A673 (cell line): ENCODE results near the gene AGMO. TPM values are rescaled to one million over a fixed set of nuclear protein-coding genes. Genes with fewer than 3 reads are reported as not detected.

ENCODE experiments used
- BruUV-seq: library from RNA; stranded (reverse); fragments of 400-500 nt; replicated peaks from 2 replicates; lab custom pipeline; 2021; lab: Mats Ljungman, UMichigan
- CTCF ChIA-PET: fragments of 300-600 bp; sonication (Branson Sonifier 250); formaldehyde crosslinking; loops from one replicate; lab custom pipeline; 2022; ENCODE audit warnings: antibody characterized with exemption; lab: Charles Lee
- POLR2A ChIA-PET: fragments of 300-600 bp; sonication (Branson Sonifier 250); formaldehyde crosslinking; loops from one replicate; lab custom pipeline; 2022; ENCODE audit warnings: antibody characterized with exemption; ENCODE audit not compliant: low non-redundant PET; lab: Charles Lee
- DNase-seq: peaks from one replicate; pipeline ENCODE4 v3.0.0-alpha.2; 2015; ENCODE audit warnings: low spot score
- H3K27ac ChIP-seq: fragments of 200-600 bp; sonication (generic); 2 replicates; pipeline ENCODE4 v1.5.1; 2016; ENCODE audit warnings: mixed run types, low read depth, mild to moderate bottlenecking, mixed read lengths, antibody characterized with exemption, low read length; ENCODE audit not compliant: poor library complexity, severe bottlenecking
- H3K27me3 ChIP-seq: fragments of 200-600 bp; sonication (generic); replicated peaks from 2 replicates; pipeline ENCODE4 v1.6.1; 2017; ENCODE audit warnings: mixed run types, low read depth, mild to moderate bottlenecking, mixed read lengths, antibody characterized with exemption, low read length; ENCODE audit not compliant: insufficient read depth, poor library complexity
- H3K36me3 ChIP-seq: fragments of 200-600 bp; sonication (generic); 2 replicates; pipeline ENCODE4 v1.6.1; 2016; ENCODE audit warnings: mixed run types, mild to moderate bottlenecking, mixed read lengths, antibody characterized with exemption, low read length; ENCODE audit not compliant: insufficient read depth, poor library complexity, severe bottlenecking
- H3K4me1 ChIP-seq: fragments of 200-600 bp; sonication (generic); 2 replicates; pipeline ENCODE4 v1.6.1; 2017; ENCODE audit warnings: mixed run types, mild to moderate bottlenecking, mixed read lengths, antibody characterized with exemption, low read length; ENCODE audit not compliant: insufficient read depth, poor library complexity, severe bottlenecking
- H3K4me3 ChIP-seq: fragments of 200-600 bp; sonication (generic); 2 replicates; pipeline ENCODE4 v1.5.1; 2016; ENCODE audit warnings: low read depth, mixed run types, mild to moderate bottlenecking, mixed read lengths, low read length; ENCODE audit not compliant: poor library complexity, severe bottlenecking
- H3K9me3 ChIP-seq: fragments of 200-600 bp; sonication (generic); 2 replicates; pipeline ENCODE4 v1.6.1; 2016; ENCODE audit warnings: mixed run types, low read depth, mild to moderate bottlenecking, mixed read lengths, antibody characterized with exemption, low read length; ENCODE audit not compliant: poor library complexity, severe bottlenecking
- EZH2 ChIP-seq: fragments of 200-600 bp; sonication (generic); IDR thresholded peaks from 2 replicates; pipeline ENCODE4 v1.6.1; 2017; ENCODE audit warnings: borderline replicate concordance, low read depth, mild to moderate bottlenecking, mixed read lengths, antibody characterized with exemption, low read length; ENCODE audit not compliant: poor library complexity, severe bottlenecking
- intact Hi-C: fragments of 100-400 bp; cut with micrococcal nuclease; formaldehyde crosslinking; loops from one replicate; pipeline ENCODE4 v1.10.0; 2022; ENCODE audit not compliant: unreplicated experiment
- total RNA-seq: library from RNA; stranded (reverse); gene quantifications from 2 replicates; pipeline ENCODE4 v1.2.3, GENCODE V29; 2021
- TF ChIP-seq, protein P1 (sequence below): fragments of 300-800, 200-600 bp; sonication (generic); conservative IDR thresholded peaks from 2 replicates; pipeline ENCODE4 v1.5.1; 2017; ENCODE audit warnings: low read depth, mild to moderate bottlenecking, antibody characterized with exemption, low read length, moderate library complexity, mixed read lengths

Gene AGMO
- total RNA-seq, 1 experiment from 2014 or later: not detected

DNA sequence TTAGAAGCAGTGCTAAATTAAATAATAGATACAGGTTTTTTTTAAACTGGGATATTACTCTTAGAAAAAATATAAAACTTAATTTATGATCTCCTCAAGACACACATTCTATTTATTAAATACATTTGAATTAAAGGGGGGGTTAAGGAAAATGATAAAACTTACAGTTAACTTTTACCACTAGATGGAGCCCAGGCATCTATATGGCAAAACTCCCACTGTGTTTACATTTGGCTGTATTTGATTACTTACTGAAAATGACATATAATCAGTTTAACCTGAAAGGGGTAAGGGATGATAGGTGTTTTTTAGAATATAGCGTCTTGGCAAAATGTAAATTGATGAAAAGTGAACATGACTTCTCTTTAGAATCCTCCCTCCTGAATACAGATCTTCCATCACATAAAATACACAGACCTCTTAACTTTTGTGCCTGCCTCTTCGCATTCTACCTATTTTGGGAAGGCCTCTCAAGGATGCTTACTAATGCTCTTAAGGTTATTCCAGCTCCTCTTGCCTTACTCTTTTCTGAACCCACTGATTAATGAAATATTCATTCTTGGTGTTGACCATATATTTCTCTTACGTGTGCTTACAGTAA, 235.7 kb downstream of the AGMO start:
- BruUV-seq: no TSS peak
- H3K9me3 ChIP-seq: no peaks in the 10 kb centered on the region
- no peaks in the 10 kb centered on the region for H3K36me3 ChIP-seq

GRCh38 chr7:15323550-15323949, 238.3 kb downstream of the AGMO start:
- Histone ChIP-seq H3K4me1 (no peaks in the 10 kb centered on the region), H3K27ac (no peak overlapping the region), H3K27me3 (no peaks in the 10 kb centered on the region), H3K9me3 (no peaks in the 10 kb centered on the region), H3K36me3 (no peaks in the 10 kb centered on the region), H3K4me3 (no peak overlapping the region)
- TF ChIP-seq, protein P1, sequence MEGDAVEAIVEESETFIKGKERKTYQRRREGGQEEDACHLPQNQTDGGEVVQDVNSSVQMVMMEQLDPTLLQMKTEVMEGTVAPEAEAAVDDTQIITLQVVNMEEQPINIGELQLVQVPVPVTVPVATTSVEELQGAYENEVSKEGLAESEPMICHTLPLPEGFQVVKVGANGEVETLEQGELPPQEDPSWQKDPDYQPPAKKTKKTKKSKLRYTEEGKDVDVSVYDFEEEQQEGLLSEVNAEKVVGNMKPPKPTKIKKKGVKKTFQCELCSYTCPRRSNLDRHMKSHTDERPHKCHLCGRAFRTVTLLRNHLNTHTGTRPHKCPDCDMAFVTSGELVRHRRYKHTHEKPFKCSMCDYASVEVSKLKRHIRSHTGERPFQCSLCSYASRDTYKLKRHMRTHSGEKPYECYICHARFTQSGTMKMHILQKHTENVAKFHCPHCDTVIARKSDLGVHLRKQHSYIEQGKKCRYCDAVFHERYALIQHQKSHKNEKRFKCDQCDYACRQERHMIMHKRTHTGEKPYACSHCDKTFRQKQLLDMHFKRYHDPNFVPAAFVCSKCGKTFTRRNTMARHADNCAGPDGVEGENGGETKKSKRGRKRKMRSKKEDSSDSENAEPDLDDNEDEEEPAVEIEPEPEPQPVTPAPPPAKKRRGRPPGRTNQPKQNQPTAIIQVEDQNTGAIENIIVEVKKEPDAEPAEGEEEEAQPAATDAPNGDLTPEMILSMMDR: no peak
- TF ChIP-seq EZH2: no peak
- BruUV-seq: no TSS peak
- intact Hi-C loops: no loop called here
- no peak for DNase-seq
- ChIA-PET POLR2A (no interaction called here), CTCF (no interaction called here)

More for the DNA sequence above, 235.7 kb downstream of the AGMO start:
- Histone ChIP-seq H3K4me1 (no peaks in the 10 kb centered on the region), H3K27me3 (no peaks in the 10 kb centered on the region), H3K4me3 (no peak overlapping the region), H3K27ac (no peak overlapping the region)
- intact Hi-C loops: loop anchor here (2.0 to 5.0 kb wide), 2 partner anchors 395 to 746 kb away; no protein-coding TSS in a partner anchor
- TF ChIP-seq, protein P1: peak; percentile 68
- TF ChIP-seq EZH2: no peak
- peak; percentile 51 for DNase-seq
- CTCF ChIA-PET: no interaction called here
- POLR2A ChIA-PET: no interaction called here

DNA sequence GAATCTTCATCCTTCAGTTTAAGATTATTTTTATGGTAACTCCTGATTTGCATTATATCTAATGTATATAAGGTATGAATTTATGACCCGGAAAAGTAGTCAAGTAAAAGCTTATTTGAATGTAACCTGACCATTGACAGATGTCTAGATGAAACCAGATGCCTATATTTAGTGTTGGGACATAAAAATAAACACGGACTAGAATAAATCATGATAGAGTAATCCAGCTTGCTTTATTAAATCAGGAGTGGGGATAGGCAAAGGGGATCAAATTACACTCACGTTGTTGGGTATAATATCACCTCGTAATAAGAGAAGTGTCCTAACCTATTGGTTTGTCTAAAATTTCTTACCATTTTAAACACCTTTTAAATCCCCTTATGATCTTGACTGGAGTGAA, 244.6 kb downstream of the AGMO start:
- no peaks in the 10 kb centered on the region for H3K27me3 ChIP-seq
- TF ChIP-seq, protein P1: no peak
- TF ChIP-seq EZH2: no peak
- H3K36me3 ChIP-seq: no peaks in the 10 kb centered on the region
- H3K9me3 ChIP-seq: no peaks in the 10 kb centered on the region
- ChIA-PET POLR2A (no interaction called here), CTCF (no interaction called here)
- intact Hi-C loops: no loop called here
- BruUV-seq: no TSS peak
- no peak overlapping the region for H3K27ac ChIP-seq
- no peaks in the 10 kb centered on the region for H3K4me1 ChIP-seq
- no peak overlapping the region for H3K4me3 ChIP-seq
- no peak for DNase-seq
